Measurements from ENCODE around the gene UBD.

UBD gene

GRCh38 chr6:29509239-29509638 lies 50.3 kb downstream of the UBD start:
- no peak for TF ChIP-seq CTCF (IDR thresholded peaks at IDR 0.05)

DNA sequence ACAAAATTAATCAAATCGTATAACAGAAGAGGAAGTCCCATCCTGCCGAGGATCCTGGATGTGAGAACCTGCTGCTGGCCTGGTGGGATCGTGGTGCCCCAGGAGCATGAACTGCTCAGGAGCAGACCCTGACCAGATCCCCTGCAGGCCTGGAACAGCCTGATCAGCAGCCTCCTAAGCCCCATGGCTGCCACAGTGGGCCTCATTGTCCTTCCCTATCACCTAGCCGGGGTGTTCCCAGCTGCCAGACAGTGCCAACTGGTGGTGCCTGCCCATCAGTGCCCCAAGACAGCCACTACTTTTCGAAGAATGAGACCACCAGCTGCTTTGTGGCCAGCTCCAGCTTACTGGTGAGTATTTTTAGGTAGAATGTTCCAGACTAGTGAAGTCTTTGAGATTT lies 52.2 kb downstream of the UBD start:
- no peak for TF ChIP-seq CTCF (IDR thresholded peaks at IDR 0.05)

DNA sequence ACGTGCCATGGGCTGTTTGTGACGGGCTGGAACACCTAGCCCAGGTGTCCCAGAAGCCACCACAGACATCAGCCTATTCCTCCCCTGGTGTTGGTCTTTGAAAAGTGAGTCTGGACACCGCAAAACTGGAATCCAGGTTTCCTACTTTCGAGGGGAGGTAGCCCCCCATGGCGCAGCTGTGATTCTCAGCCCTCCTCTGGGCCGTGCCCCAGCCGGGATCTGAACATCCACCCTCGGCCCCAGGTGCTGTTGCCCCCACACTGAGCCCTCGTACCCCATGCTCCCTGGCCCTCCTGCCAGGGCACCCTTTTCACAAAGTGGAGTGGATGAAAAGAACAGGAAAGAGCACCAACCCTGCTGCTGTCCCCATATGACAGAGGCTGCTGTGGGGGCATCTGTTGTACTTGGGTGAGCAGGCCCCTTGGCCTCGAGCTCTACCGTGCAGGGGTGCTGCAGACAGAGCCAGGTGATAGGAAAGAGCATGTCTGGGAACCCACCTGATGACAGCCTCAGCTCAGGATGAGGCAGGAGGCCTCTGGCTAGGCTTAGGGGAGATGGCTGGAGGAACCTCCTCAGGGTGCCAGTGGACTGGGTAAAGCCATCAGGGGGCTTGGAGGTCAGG lies 53.0 kb downstream of the UBD start:
- no peak for TF ChIP-seq CTCF (IDR thresholded peaks at IDR 0.05)

- TF ChIP-seq CTCF (IDR thresholded peaks at IDR 0.05), result no peak
Measured at GRCh38 chr6:29505808-29506207, 53.7 kb downstream of the UBD start.

Measured in LNCAP (cell line).